Vagina (tissue), 2 donors: Measurements from ENCODE around the gene ZW10.

Source experiments
- POLR2A ChIP-seq, 2 donors: fragments of 450-650 bp; IDR thresholded peaks; one replicate each; pipeline ENCODE4 v1.6.1; 2017; ENCODE audit warnings: antibody characterized with exemption in 2 of 2, mild to moderate bottlenecking in 2 of 2, moderate library complexity in 2 of 2
- POLR2AphosphoS5 ChIP-seq, 2 donors: sonication (generic); formaldehyde crosslinking; IDR thresholded peaks; one replicate each; pipeline ENCODE4 v1.9.0; 2017; ENCODE audit warnings: antibody characterized with exemption in 2 of 2, mild to moderate bottlenecking in 2 of 2, low read depth in 1 of 2; ENCODE audit not compliant: insufficient read depth in 1 of 2
- TF ChIP-seq, protein P1 (sequence below), 3 experiments: fragments of 450-650 bp in 2 of 3; fragments of 200-600 bp in 1 of 3; sonication (generic) in 1 of 3; IDR thresholded peaks; one replicate each; pipeline ENCODE4 v1.5.1; 2017 to 2019; ENCODE audit warnings: antibody characterized with exemption in 3 of 3, mild to moderate bottlenecking in 2 of 3, moderate library complexity in 2 of 3

DNA sequence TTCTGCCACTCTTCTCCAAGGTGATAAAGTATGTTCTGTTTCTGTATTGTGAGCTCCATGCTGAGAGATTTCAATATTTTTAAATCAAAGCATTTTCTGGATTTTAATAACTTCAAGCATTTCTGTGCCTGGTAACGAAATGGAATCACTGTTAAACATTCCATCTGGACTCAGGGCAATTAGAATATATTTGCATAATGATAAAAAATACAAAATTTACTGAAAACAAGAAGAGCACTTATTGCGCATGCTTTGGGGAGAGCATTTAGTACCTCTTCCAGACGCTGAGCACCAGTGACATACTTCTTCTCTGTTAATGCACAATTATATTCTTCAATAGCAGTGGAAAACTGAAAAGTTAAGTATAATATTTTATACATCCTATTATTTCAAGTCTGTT is 13.3 kb downstream of the ZW10 start:
- TF ChIP-seq POLR2A (IDR thresholded peaks at IDR 0.05) (no peak), POLR2AphosphoS5 (IDR thresholded peaks at IDR 0.05; ENCODE audit: insufficient read depth in 1 of 2, low read depth in 1 of 2) (no peak)
- TF ChIP-seq, protein P1, sequence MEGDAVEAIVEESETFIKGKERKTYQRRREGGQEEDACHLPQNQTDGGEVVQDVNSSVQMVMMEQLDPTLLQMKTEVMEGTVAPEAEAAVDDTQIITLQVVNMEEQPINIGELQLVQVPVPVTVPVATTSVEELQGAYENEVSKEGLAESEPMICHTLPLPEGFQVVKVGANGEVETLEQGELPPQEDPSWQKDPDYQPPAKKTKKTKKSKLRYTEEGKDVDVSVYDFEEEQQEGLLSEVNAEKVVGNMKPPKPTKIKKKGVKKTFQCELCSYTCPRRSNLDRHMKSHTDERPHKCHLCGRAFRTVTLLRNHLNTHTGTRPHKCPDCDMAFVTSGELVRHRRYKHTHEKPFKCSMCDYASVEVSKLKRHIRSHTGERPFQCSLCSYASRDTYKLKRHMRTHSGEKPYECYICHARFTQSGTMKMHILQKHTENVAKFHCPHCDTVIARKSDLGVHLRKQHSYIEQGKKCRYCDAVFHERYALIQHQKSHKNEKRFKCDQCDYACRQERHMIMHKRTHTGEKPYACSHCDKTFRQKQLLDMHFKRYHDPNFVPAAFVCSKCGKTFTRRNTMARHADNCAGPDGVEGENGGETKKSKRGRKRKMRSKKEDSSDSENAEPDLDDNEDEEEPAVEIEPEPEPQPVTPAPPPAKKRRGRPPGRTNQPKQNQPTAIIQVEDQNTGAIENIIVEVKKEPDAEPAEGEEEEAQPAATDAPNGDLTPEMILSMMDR (IDR thresholded peaks at IDR 0.05): no peak
